ENCODE data around the gene AXDND1.

The AXDND1 gene

GRCh38 chr1:179530352-179530751, 164.6 kb downstream of the AXDND1 start:
- in situ Hi-C loops (cut with HindIII; ENCODE audit: low sequenced_read_pairs): no loop called here
- H3K4me3 ChIP-seq (ENCODE audit: low read depth, low read length): no peak overlapping the region
- TF ChIP-seq CTCF (IDR thresholded peaks at IDR 0.05; ENCODE audit: low read depth, low read length, missing control alignments): no peak
- DNase-seq (ENCODE audit: low read depth): no peak

GRCh38 chr1:179541774-179542173, 176.0 kb downstream of the AXDND1 start:
- no peak overlapping the region for H3K4me3 ChIP-seq (ENCODE audit: low read depth, low read length)
- DNase-seq (ENCODE audit: low read depth): no peak
- no peak for TF ChIP-seq CTCF (IDR thresholded peaks at IDR 0.05; ENCODE audit: low read depth, low read length, missing control alignments)
- in situ Hi-C loops (cut with HindIII; ENCODE audit: low sequenced_read_pairs): no loop called here

DNA sequence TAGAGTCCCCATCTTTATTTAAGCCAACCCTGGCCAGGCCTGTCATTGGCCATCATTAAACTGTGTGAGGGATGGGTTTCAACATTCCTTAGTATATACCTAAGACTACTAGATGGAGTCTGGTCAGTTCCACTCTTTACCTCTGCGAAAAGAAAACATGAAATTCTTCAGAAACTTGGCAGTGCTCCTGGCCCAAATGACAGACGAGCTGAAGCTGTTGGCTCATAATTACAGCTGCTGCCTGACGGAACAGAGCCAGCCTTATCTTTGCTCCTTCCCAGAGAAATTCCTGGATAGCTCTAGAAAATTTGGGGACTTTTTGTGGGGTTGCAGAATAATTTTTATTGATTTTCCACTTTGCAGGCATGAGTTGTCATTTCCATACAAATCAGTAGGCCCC, 179.6 kb downstream of the AXDND1 start:
- H3K4me3 ChIP-seq (ENCODE audit: low read depth, low read length): no peak overlapping the region
- in situ Hi-C loops (cut with HindIII; ENCODE audit: low sequenced_read_pairs): no loop called here
- no peak for DNase-seq (ENCODE audit: low read depth)
- TF ChIP-seq CTCF (IDR thresholded peaks at IDR 0.05; ENCODE audit: low read depth, low read length, missing control alignments): no peak

GRCh38 chr1:179547021-179547535, 181.3 kb downstream of the AXDND1 start:
- TF ChIP-seq CTCF (IDR thresholded peaks at IDR 0.05; ENCODE audit: low read depth, low read length, missing control alignments): no peak
- in situ Hi-C loops (cut with HindIII; ENCODE audit: low sequenced_read_pairs): no loop called here

GRCh38 chr1:179548666-179549367, 183.0 kb downstream of the AXDND1 start:
- no peak overlapping the region for H3K4me3 ChIP-seq (ENCODE audit: low read depth, low read length)
- in situ Hi-C loops (cut with HindIII; ENCODE audit: low sequenced_read_pairs): no loop called here
- TF ChIP-seq CTCF (IDR thresholded peaks at IDR 0.05; ENCODE audit: low read depth, low read length, missing control alignments): no peak
- no peak for DNase-seq (ENCODE audit: low read depth)

More at GRCh38 chr1:179547021-179547535, 181.3 kb downstream of the AXDND1 start:
- no peak for DNase-seq (ENCODE audit: low read depth)
- H3K4me3 ChIP-seq (ENCODE audit: low read depth, low read length): no peak overlapping the region

DNA sequence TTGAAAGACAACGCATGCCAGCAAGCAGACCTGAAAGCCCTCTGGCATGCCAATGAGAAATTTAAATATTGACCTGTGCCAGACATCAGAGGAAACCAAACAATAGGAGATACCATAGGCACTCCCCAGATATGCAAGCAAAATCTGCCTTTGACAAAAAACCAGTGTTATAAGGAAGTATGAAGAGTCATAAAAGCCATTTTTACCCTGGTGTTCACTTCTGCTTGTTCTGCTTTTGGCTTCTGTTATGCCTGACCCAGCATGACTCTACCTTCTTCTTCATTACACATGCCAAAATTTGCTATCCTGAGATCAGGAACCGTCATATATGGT, 183.6 kb downstream of the AXDND1 start:
- in situ Hi-C loops (cut with HindIII; ENCODE audit: low sequenced_read_pairs): no loop called here
- no peak for TF ChIP-seq CTCF (IDR thresholded peaks at IDR 0.05; ENCODE audit: low read depth, low read length, missing control alignments)
- H3K4me3 ChIP-seq (ENCODE audit: low read depth, low read length): no peak overlapping the region
- DNase-seq (ENCODE audit: low read depth): no peak

All from astrocyte of the cerebellum (primary cell).